ENCODE results near the gene GBGT1. TPM values are rescaled to one million over a fixed set of nuclear protein-coding genes. Genes with fewer than 3 reads are reported as not detected.

Gene GBGT1
- total and polyA plus RNA-seq, 2 donors (not counting 3 experiments of a cell fraction or from before 2014, with no cell fraction given) = 35.6 to 56.3 TPM

DNA sequence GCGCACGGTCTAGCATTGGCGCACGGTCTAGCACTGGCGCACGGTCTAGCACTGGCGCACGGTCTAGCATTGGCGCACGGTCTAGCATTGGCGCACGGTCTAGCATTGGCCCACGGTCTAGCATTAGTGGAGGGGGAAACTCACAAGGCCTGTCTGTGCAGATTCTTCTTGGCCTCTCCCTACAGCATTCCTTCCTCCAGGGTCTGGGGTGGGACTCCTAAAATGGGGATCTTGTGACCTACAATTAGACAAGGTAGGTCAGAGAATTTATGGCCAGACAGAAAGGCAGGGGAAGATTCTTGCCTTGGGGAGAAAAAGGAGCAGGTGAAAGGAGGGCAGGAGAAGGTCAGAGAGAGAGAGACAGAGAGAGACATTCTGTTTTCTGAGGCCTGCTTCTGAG is 5.4 kb upstream of the GBGT1 start:
- no peak for FAIRE-seq
- H3K36me3 ChIP-seq (ENCODE audit: control insufficient read depth in 2 of 2, extremely low read depth in 1 of 2, insufficient read depth in 2 of 2, low read length in 2 of 2) = no peaks in the 10 kb centered on the region
- no peaks in the 10 kb centered on the region for H4K20me1 ChIP-seq (replicated peaks; ENCODE audit: control insufficient read depth, extremely low read depth, insufficient read depth, low read length)
- POLR2A ChIA-PET = no interaction called here
- H2AFZ ChIP-seq (ENCODE audit: low read depth, low read length) = no peak overlapping the region
- no peaks in the 10 kb centered on the region for H3K79me2 ChIP-seq (ENCODE audit: control insufficient read depth, insufficient read depth, low read length)
- no peak overlapping the region for H3K4me2 ChIP-seq (ENCODE audit: insufficient read depth, low read length)
- no TSS peak for BruUV-seq (replicated peaks)
- no peak overlapping the region for H3K4me3 ChIP-seq (replicated peaks in 1 of 3; ENCODE audit: insufficient read depth in 1 of 3, low read depth in 1 of 3, low read length in 3 of 3)
- H3K4me1 ChIP-seq (ENCODE audit: control insufficient read depth, extremely low read depth, insufficient read depth, low read length) = no peaks in the 10 kb centered on the region
- CTCF ChIA-PET = interaction anchor here (0.9 kb wide), 1 partner anchor 317 kb away, joined by 3 read pairs; no protein-coding TSS in a partner anchor
- TF ChIP-seq GATA2 (IDR thresholded peaks at IDR 0.05; ENCODE audit: insufficient read depth, insufficient read length, low read depth, low read length) (no peak), CTCF (IDR thresholded peaks at IDR 0.05; ENCODE audit: extremely low read depth in 1 of 2, insufficient read depth in 1 of 2, low read depth in 1 of 2, low read length in 2 of 2) (no peak), MYC (IDR thresholded peaks at IDR 0.05; ENCODE audit: low read depth, low read length) (no peak), FOS (IDR thresholded peaks at IDR 0.05; ENCODE audit: borderline replicate concordance, insufficient read depth, low read length) (no peak), JUN (IDR thresholded peaks at IDR 0.05; ENCODE audit: borderline replicate concordance, insufficient read depth, insufficient read length, low read depth) (no peak), POLR2AphosphoS5 (IDR thresholded peaks at IDR 0.05; ENCODE audit: insufficient read depth, low read depth, low read length) (no peak), EZH2 (IDR thresholded peaks at IDR 0.05; ENCODE audit: borderline replicate concordance, low read depth, low read length, severe bottlenecking) (no peak), POLR2A (IDR thresholded peaks at IDR 0.05; ENCODE audit: low read depth, low read length) (no peak)
- TF ChIP-seq, protein P1, sequence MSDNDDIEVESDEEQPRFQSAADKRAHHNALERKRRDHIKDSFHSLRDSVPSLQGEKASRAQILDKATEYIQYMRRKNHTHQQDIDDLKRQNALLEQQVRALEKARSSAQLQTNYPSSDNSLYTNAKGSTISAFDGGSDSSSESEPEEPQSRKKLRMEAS (IDR thresholded peaks at IDR 0.05; ENCODE audit: insufficient read depth, insufficient read length) = no peak
- intact Hi-C loops (cut with micrococcal nuclease) (no loop called here), dilution Hi-C loops (cut with MboI; ENCODE audit: extremely low pct_ligation_motif_present, low sequenced_read_pairs) (no loop called here)
- peaks cover 3 to 7% of the 10 kb centered on the region in 2 experiments for H3K27me3 ChIP-seq (ENCODE audit: control insufficient read depth in 2 of 2, insufficient read depth in 2 of 2, low read length in 2 of 2)
- no peaks in the 10 kb centered on the region for H3K9me1 ChIP-seq (replicated peaks; ENCODE audit: control insufficient read depth, extremely low read depth, insufficient read depth, low read length)
- H3K9me3 ChIP-seq (replicated peaks; ENCODE audit: control insufficient read depth, insufficient read depth, low read length) = no peaks in the 10 kb centered on the region
- no peak overlapping the region for H3K27ac ChIP-seq (ENCODE audit: insufficient read depth, low read depth, low read length)
- DNase-seq (ENCODE audit: low read depth, low spot score) = no peak
- H3K9ac ChIP-seq (replicated peaks; ENCODE audit: extremely low read depth, insufficient read depth, low read length) = no peak overlapping the region

All from endothelial cell of umbilical vein (primary cell).